H9 (cell line): ENCODE measurements around the gene FBLN2. TPM values are rescaled to one million over a fixed set of nuclear protein-coding genes. Genes with fewer than 3 reads are reported as not detected.
A peak's percentile ranks its signal among the peaks of the same experiment; 100 is the strongest.

Experiments used
- DNase-seq: peaks from one replicate; pipeline ENCODE4 v3.0.0-alpha.2; 2017
- H2AFZ ChIP-seq: one replicate; pipeline ENCODE4 v1.6.1; 2013; ENCODE audit warnings: mild to moderate bottlenecking, low read length, control low read depth, moderate library complexity
- H2AK5ac ChIP-seq: 2 replicates; pipeline ENCODE4 v1.6.1; 2013; ENCODE audit warnings: low read length, control low read depth, mixed read lengths; ENCODE audit not compliant: insufficient read length
- H2BK120ac ChIP-seq: one replicate; pipeline ENCODE4 v1.6.1; 2013; ENCODE audit warnings: low read depth, mild to moderate bottlenecking, low read length, control low read depth, inconsistent platforms; ENCODE audit not compliant: poor library complexity, severe bottlenecking
- H2BK12ac ChIP-seq: 2 replicates; pipeline ENCODE4 v1.6.1; 2013; ENCODE audit warnings: low read length, control low read depth, mixed read lengths, low read depth; ENCODE audit not compliant: insufficient read length
- H2BK15ac ChIP-seq: 2 replicates; pipeline ENCODE4 v1.6.1; 2013; ENCODE audit warnings: low read depth, low read length, control low read depth
- H2BK20ac ChIP-seq: one replicate; pipeline ENCODE4 v1.6.1; 2013; ENCODE audit warnings: low read depth, mild to moderate bottlenecking, low read length, control low read depth, inconsistent platforms; ENCODE audit not compliant: poor library complexity, severe bottlenecking
- H2BK5ac ChIP-seq: 2 replicates; pipeline ENCODE4 v1.6.1; 2013; ENCODE audit warnings: low read length, control low read depth, mixed read lengths; ENCODE audit not compliant: insufficient read length
- H3K14ac ChIP-seq: 2 replicates; pipeline ENCODE4 v1.6.1; 2013; ENCODE audit warnings: low read length, control low read depth; ENCODE audit not compliant: insufficient read depth
- H3K18ac ChIP-seq: 2 replicates; pipeline ENCODE4 v1.6.1; 2013; ENCODE audit warnings: low read depth, mild to moderate bottlenecking, mixed read lengths, low read length, control low read depth; ENCODE audit not compliant: insufficient read length
- H3K23ac ChIP-seq: 2 replicates; pipeline ENCODE4 v1.6.1; 2013; ENCODE audit warnings: low read length, control low read depth, mixed read lengths, low read depth; ENCODE audit not compliant: insufficient read length
- H3K23me2 ChIP-seq: 2 replicates; pipeline ENCODE4 v1.6.1; 2013; ENCODE audit warnings: low read depth, mild to moderate bottlenecking, mixed read lengths, low read length, control low read depth; ENCODE audit not compliant: insufficient read length, poor library complexity, severe bottlenecking
- H3K27ac ChIP-seq: 2 replicates; pipeline ENCODE4 v1.5.1; 2013; ENCODE audit warnings: low read length, control low read depth, mixed read lengths, low read depth; ENCODE audit not compliant: insufficient read length
- H3K27me3 ChIP-seq: 2 replicates; pipeline ENCODE4 v1.6.1; 2013; ENCODE audit warnings: low read length, control low read depth, inconsistent platforms; ENCODE audit not compliant: insufficient read depth
- H3K4ac ChIP-seq: 2 replicates; pipeline ENCODE4 v1.6.1; 2013; ENCODE audit warnings: low read depth, mild to moderate bottlenecking, control low read depth, inconsistent platforms, low read length, moderate library complexity
- H3K4me1 ChIP-seq: 2 replicates; pipeline ENCODE4 v1.6.1; 2013; ENCODE audit warnings: low read length, control low read depth, inconsistent platforms; ENCODE audit not compliant: insufficient read depth
- H3K4me2 ChIP-seq: 2 replicates; pipeline ENCODE4 v1.6.1; 2013; ENCODE audit warnings: low read length, control low read depth, mixed read lengths; ENCODE audit not compliant: insufficient read length, insufficient read depth
- H3K56ac ChIP-seq: 2 replicates; pipeline ENCODE4 v1.6.1; 2013; ENCODE audit warnings: low read depth, mild to moderate bottlenecking, mixed read lengths, low read length, control low read depth; ENCODE audit not compliant: insufficient read length
- H3K79me1 ChIP-seq: 2 replicates; pipeline ENCODE4 v1.6.1; 2013; ENCODE audit warnings: low read depth, mild to moderate bottlenecking, moderate library complexity, low read length, control low read depth, inconsistent platforms; ENCODE audit not compliant: insufficient read depth, poor library complexity, severe bottlenecking
- H3K79me2 ChIP-seq: 2 replicates; pipeline ENCODE4 v1.6.1; 2013; ENCODE audit warnings: low read length, control low read depth, inconsistent platforms; ENCODE audit not compliant: insufficient read depth
- H3K9ac ChIP-seq: 2 replicates; pipeline ENCODE4 v1.6.1; 2013; ENCODE audit warnings: low read length, control low read depth, mixed read lengths; ENCODE audit not compliant: insufficient read length; ENCODE audit errors: extremely low read depth
- H3K9me3 ChIP-seq: one replicate; pipeline ENCODE4 v1.6.1; 2013; ENCODE audit warnings: low read depth, low read length, inconsistent platforms; ENCODE audit not compliant: control insufficient read depth
- H3T11ph ChIP-seq: one replicate; pipeline ENCODE4 v1.6.1; 2013; ENCODE audit warnings: mild to moderate bottlenecking, low read length, control low read depth, inconsistent platforms
- H4K20me1 ChIP-seq: one replicate; pipeline ENCODE4 v1.6.1; 2013; ENCODE audit not compliant: control insufficient read depth, insufficient read length, insufficient read depth
- H4K5ac ChIP-seq: 2 replicates; pipeline ENCODE4 v1.6.1; 2013; ENCODE audit warnings: low read depth, mild to moderate bottlenecking, mixed read lengths, low read length, control low read depth; ENCODE audit not compliant: insufficient read length
- H4K8ac ChIP-seq: replicated peaks from 2 replicates; pipeline ENCODE4 v1.6.1; 2013; ENCODE audit warnings: low read length, control low read depth, mixed read lengths, low read depth; ENCODE audit not compliant: insufficient read length
- H4K91ac ChIP-seq: 2 replicates; pipeline ENCODE4 v1.6.1; 2013; ENCODE audit warnings: low read depth, mild to moderate bottlenecking, moderate library complexity, mixed read lengths, low read length, control low read depth; ENCODE audit not compliant: insufficient read length
- H3K27ac Mint-ChIP-seq, 3 experiments: 2 replicates in 2 of 3; 3 replicates in 1 of 3; pipeline ENCODE4 v1.8.0; 2020 to 2021; ENCODE audit warnings: mixed read lengths in 3 of 3, mild to moderate bottlenecking in 1 of 3, moderate library complexity in 1 of 3
- H3K27me3 Mint-ChIP-seq: 2 replicates; pipeline ENCODE4 v1.8.0; 2021; ENCODE audit warnings: low read depth, mild to moderate bottlenecking, moderate library complexity, mixed read lengths
- H3K36me3 Mint-ChIP-seq, 3 experiments: 2 replicates in 2 of 3; 3 replicates in 1 of 3; pipeline ENCODE4 v1.8.0; 2020 to 2021; ENCODE audit warnings: low read depth in 3 of 3, mixed read lengths in 3 of 3; ENCODE audit not compliant: insufficient read depth in 1 of 3
- H3K4me1 Mint-ChIP-seq, 2 experiments: 2 replicates each; pipeline ENCODE4 v1.8.0; 2020; ENCODE audit warnings: mixed read lengths in 2 of 2
- H3K4me3 Mint-ChIP-seq, 2 experiments: 2 replicates in 1 of 2; 3 replicates in 1 of 2; pipeline ENCODE4 v1.8.0; 2020 to 2021; ENCODE audit warnings: mild to moderate bottlenecking in 2 of 2, mixed read lengths in 2 of 2, moderate library complexity in 1 of 2
- H3K9me3 Mint-ChIP-seq, 2 experiments: 2 replicates in 1 of 2; 3 replicates in 1 of 2; pipeline ENCODE4 v1.8.0; 2020; ENCODE audit warnings: mild to moderate bottlenecking in 2 of 2, mixed read lengths in 2 of 2, moderate library complexity in 1 of 2
- WGBS: extraction: QIAGEN DNeasy Blood & Tissue Kit; methylation state at CpG from one replicate; pipeline ENCODE4 v1.1.7; 2013; ENCODE audit warnings: missing lambda C conversion rate, low lambda C conversion rate, mixed read lengths; ENCODE audit not compliant: insufficient read length; ENCODE audit errors: extremely low coverage; 5-methylcytosine and 5-hydroxymethylcytosine counted together
- total RNA-seq: library from RNA; stranded (reverse); gene quantifications from 2 replicates; pipeline ENCODE4 v1.2.1, GENCODE V29; 2021
- TF ChIP-seq, protein P1 (sequence below): fragments of 200-600 bp; sonication (generic); conservative IDR thresholded peaks from 3 replicates; pipeline ENCODE4 v1.8.0; 2021; ENCODE audit warnings: antibody characterized with exemption, mild to moderate bottlenecking

Gene FBLN2
- total RNA-seq, 1 experiment from 2014 or later, result 11.8 TPM

GRCh38 chr3:13583251-13584180 lies 34.6 kb downstream of the FBLN2 start:
- H3K36me3 Mint-ChIP-seq, result no peaks in the 10 kb centered on the region
- no CpG with 5 or more reads among the region's 15 CpGs for WGBS
- TF ChIP-seq, protein P1, sequence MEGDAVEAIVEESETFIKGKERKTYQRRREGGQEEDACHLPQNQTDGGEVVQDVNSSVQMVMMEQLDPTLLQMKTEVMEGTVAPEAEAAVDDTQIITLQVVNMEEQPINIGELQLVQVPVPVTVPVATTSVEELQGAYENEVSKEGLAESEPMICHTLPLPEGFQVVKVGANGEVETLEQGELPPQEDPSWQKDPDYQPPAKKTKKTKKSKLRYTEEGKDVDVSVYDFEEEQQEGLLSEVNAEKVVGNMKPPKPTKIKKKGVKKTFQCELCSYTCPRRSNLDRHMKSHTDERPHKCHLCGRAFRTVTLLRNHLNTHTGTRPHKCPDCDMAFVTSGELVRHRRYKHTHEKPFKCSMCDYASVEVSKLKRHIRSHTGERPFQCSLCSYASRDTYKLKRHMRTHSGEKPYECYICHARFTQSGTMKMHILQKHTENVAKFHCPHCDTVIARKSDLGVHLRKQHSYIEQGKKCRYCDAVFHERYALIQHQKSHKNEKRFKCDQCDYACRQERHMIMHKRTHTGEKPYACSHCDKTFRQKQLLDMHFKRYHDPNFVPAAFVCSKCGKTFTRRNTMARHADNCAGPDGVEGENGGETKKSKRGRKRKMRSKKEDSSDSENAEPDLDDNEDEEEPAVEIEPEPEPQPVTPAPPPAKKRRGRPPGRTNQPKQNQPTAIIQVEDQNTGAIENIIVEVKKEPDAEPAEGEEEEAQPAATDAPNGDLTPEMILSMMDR, result no peak

More at GRCh38 chr3:13583251-13584180, 34.6 kb downstream of the FBLN2 start:
- Mint-ChIP-seq H3K9me3 (no peaks in the 10 kb centered on the region), H3K27me3 (no peaks in the 10 kb centered on the region; the same call in 1 of the 2 replicates), H3K4me3 (no peak overlapping the region), H3K4me1 (peaks cover 11 to 19% of the 10 kb centered on the region in 2 experiments), H3K27ac (peak overlapping the region in 1 of 3 experiments; percentile 84; a peak in 1 of 7 replicates)
- no peak overlapping the region for H2BK12ac ChIP-seq
- no peak overlapping the region for H2BK120ac ChIP-seq
- H3K27ac ChIP-seq, result no peak overlapping the region
- H3K23ac ChIP-seq, result no peak overlapping the region
- H2BK15ac ChIP-seq, result no peak overlapping the region
- H4K20me1 ChIP-seq, result no peaks in the 10 kb centered on the region
- H3K79me1 ChIP-seq, result no peaks in the 10 kb centered on the region
- no peaks in the 10 kb centered on the region for H3K79me2 ChIP-seq
- H3K4me2 ChIP-seq, result no peak overlapping the region
- no peak overlapping the region for H4K5ac ChIP-seq
- no peak overlapping the region for H4K91ac ChIP-seq
- H3K18ac ChIP-seq, result no peak overlapping the region
- no peak overlapping the region for H2BK20ac ChIP-seq
- peaks cover 5% of the 10 kb centered on the region; the same call in 1 of the 2 replicates for H3K4me1 ChIP-seq
- H3T11ph ChIP-seq, result no peak overlapping the region
- no peak overlapping the region for H3K56ac ChIP-seq
- H3K23me2 ChIP-seq, result no peaks in the 10 kb centered on the region
- no peak overlapping the region for H3K4ac ChIP-seq
- H4K8ac ChIP-seq, result no peak overlapping the region
- H3K9ac ChIP-seq, result no peak overlapping the region
- H3K9me3 ChIP-seq, result no peaks in the 10 kb centered on the region
- H2AFZ ChIP-seq, result no peak overlapping the region
- no peak overlapping the region for H3K14ac ChIP-seq
- H2AK5ac ChIP-seq, result no peak overlapping the region
- no peak for DNase-seq
- H2BK5ac ChIP-seq, result no peak overlapping the region
- no peaks in the 10 kb centered on the region for H3K27me3 ChIP-seq
